DOHH2 (cell line): Measurements from ENCODE around the gene PLB1.

Experiments used
- H3F3A ChIP-seq: fragments of 200-600 bp; sonication (generic), shearing (Covaris generic); 2 replicates; pipeline ENCODE4 v1.6.0; 2016; ENCODE audit warnings: antibody characterized with exemption, mild to moderate bottlenecking; ENCODE audit not compliant: control insufficient read depth, insufficient read depth
- H3K27ac ChIP-seq: fragments of 200-600 bp; sonication (generic); 2 replicates; pipeline ENCODE4 v1.5.1; 2014; ENCODE audit warnings: low read depth, mild to moderate bottlenecking, low read length, moderate library complexity
- H3K27me3 ChIP-seq: fragments of 200-600 bp; sonication (generic); 2 replicates; pipeline ENCODE4 v1.6.1; 2014; ENCODE audit warnings: mild to moderate bottlenecking, low read length, mixed read lengths; ENCODE audit not compliant: control insufficient read depth
- H3K36me3 ChIP-seq: fragments of 200-600 bp; sonication (generic); 2 replicates; pipeline ENCODE4 v1.6.1; 2014; ENCODE audit warnings: mild to moderate bottlenecking, low read length, moderate library complexity, mixed read lengths; ENCODE audit not compliant: control insufficient read depth
- H3K4me1 ChIP-seq: fragments of 200-600 bp; sonication (generic); 2 replicates; pipeline ENCODE4 v1.6.1; 2014; ENCODE audit warnings: mild to moderate bottlenecking, low read length, mixed read lengths; ENCODE audit not compliant: control insufficient read depth
- H3K4me2 ChIP-seq: fragments of 200-600 bp; sonication (generic); 2 replicates; pipeline ENCODE4 v1.6.0; 2014; ENCODE audit warnings: mild to moderate bottlenecking, low read length, moderate library complexity
- H3K4me3 ChIP-seq: fragments of 200-600 bp; sonication (generic); 2 replicates; pipeline ENCODE4 v1.5.1; 2014; ENCODE audit warnings: mild to moderate bottlenecking, low read length, mixed read lengths
- H3K79me2 ChIP-seq: fragments of 200-600 bp; sonication (generic); 2 replicates; pipeline ENCODE4 v1.6.1; 2014; ENCODE audit warnings: mild to moderate bottlenecking, low read length, mixed read lengths; ENCODE audit not compliant: control insufficient read depth
- H3K9me2 ChIP-seq: fragments of 200-600 bp; sonication (generic); replicated peaks from 2 replicates; pipeline ENCODE4 v1.6.1; 2014; ENCODE audit warnings: mild to moderate bottlenecking, low read length, mixed read lengths; ENCODE audit not compliant: control insufficient read depth
- H3K9me3 ChIP-seq: fragments of 200-600 bp; sonication (generic); 2 replicates; pipeline ENCODE4 v1.6.1; 2014; ENCODE audit warnings: antibody characterized with exemption, low read length, mixed read lengths; ENCODE audit not compliant: control insufficient read depth, insufficient read depth
- H4K20me1 ChIP-seq: fragments of 200-600 bp; sonication (generic); 2 replicates; pipeline ENCODE4 v1.6.0; 2014; ENCODE audit warnings: low read depth, mild to moderate bottlenecking, antibody characterized with exemption, low read length, moderate library complexity; ENCODE audit not compliant: control insufficient read depth, insufficient read depth
- CTCF ChIP-seq: fragments of 200-600 bp; sonication (generic); IDR thresholded peaks from one replicate; pipeline ENCODE4 v1.5.1; 2014; ENCODE audit warnings: antibody characterized with exemption, mild to moderate bottlenecking, low read depth, low read length; ENCODE audit not compliant: poor library complexity, severe bottlenecking
- EZH2phosphoT487 ChIP-seq: fragments of 200-600 bp; sonication (generic); IDR thresholded peaks from 2 replicates; pipeline ENCODE4 v1.6.1; 2017; ENCODE audit warnings: borderline replicate concordance, mild to moderate bottlenecking, antibody characterized with exemption, low read length, moderate library complexity, mixed read lengths

PLB1 gene

GRCh38 chr2:28450901-28451565, 44.8 kb upstream of the PLB1 start:
- TF ChIP-seq CTCF (no peak), EZH2phosphoT487 (no peak)
- H3K4me1 ChIP-seq, result no peaks in the 10 kb centered on the region
- H3K36me3 ChIP-seq, result no peaks in the 10 kb centered on the region
- H3K27me3 ChIP-seq, result no peaks in the 10 kb centered on the region
- H3K4me3 ChIP-seq, result no peak overlapping the region
- H4K20me1 ChIP-seq, result no peaks in the 10 kb centered on the region
- no peaks in the 10 kb centered on the region for H3K79me2 ChIP-seq
- H3K9me3 ChIP-seq, result no peaks in the 10 kb centered on the region
- H3K4me2 ChIP-seq, result no peak overlapping the region
- no peaks in the 10 kb centered on the region for H3F3A ChIP-seq
- H3K9me2 ChIP-seq, result no peaks in the 10 kb centered on the region
- H3K27ac ChIP-seq, result no peak overlapping the region

GRCh38 chr2:28451793-28452533, 43.9 kb upstream of the PLB1 start:
- TF ChIP-seq EZH2phosphoT487, result no peak
- no peak for TF ChIP-seq CTCF
- H3K4me2 ChIP-seq, result no peak overlapping the region
- no peaks in the 10 kb centered on the region for H3F3A ChIP-seq
- no peak overlapping the region for H3K4me3 ChIP-seq
- H3K79me2 ChIP-seq, result no peaks in the 10 kb centered on the region
- H3K36me3 ChIP-seq, result no peaks in the 10 kb centered on the region
- no peaks in the 10 kb centered on the region for H3K9me2 ChIP-seq
- H3K4me1 ChIP-seq, result no peaks in the 10 kb centered on the region
- H3K27ac ChIP-seq, result no peak overlapping the region
- no peaks in the 10 kb centered on the region for H3K27me3 ChIP-seq
- H4K20me1 ChIP-seq, result no peaks in the 10 kb centered on the region
- H3K9me3 ChIP-seq, result no peaks in the 10 kb centered on the region

- no peaks in the 10 kb centered on the region for H3K27me3 ChIP-seq
- H3K27ac ChIP-seq, result no peak overlapping the region
- H4K20me1 ChIP-seq, result no peaks in the 10 kb centered on the region
- H3K9me3 ChIP-seq, result no peaks in the 10 kb centered on the region
- H3K4me2 ChIP-seq, result no peak overlapping the region
- no peaks in the 10 kb centered on the region for H3K36me3 ChIP-seq
- TF ChIP-seq EZH2phosphoT487 (no peak), CTCF (peak; percentile 94)
- no peaks in the 10 kb centered on the region for H3K4me1 ChIP-seq
- H3K79me2 ChIP-seq, result no peaks in the 10 kb centered on the region
- H3F3A ChIP-seq, result no peaks in the 10 kb centered on the region
- H3K4me3 ChIP-seq, result no peak overlapping the region
- H3K9me2 ChIP-seq, result no peaks in the 10 kb centered on the region
Measured at GRCh38 chr2:28452534-28453081, 43.3 kb upstream of the PLB1 start.
